Measurements from ENCODE around the gene SLC43A3.

DNA sequence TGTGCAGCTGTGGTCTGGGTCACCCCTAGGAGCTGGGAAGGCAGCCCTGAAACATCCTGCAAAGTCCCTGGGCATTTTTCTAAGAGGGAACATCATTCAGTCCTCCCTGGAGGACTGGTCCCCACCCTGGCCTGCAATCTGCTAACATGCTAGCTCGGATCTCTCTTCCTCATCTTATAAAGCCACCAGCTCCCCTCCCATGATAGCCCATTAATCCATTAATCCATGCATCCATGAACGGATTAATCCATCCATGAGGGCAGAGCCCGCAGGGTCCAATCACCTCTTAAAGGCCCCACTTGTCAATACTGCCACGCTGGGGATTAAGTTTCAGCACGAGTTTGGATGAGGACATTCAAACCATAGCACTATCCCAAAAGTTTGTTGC, 58.1 kb downstream of the SLC43A3 start:
- TF ChIP-seq POLR2A (IDR thresholded peaks at IDR 0.05; ENCODE audit: low read length) (no peak), GATA1 (IDR thresholded peaks at IDR 0.05; ENCODE audit: low read depth, low read length) (no peak)

Data from erythroblast (primary cell).